ENCODE measurements around the gene FNDC5.

Gene FNDC5

GRCh38 chr1:32869923-32870614 lies 643 bp downstream of the FNDC5 start:
- Histone ChIP-seq H2BK12ac (ENCODE audit: low read length) (no peak overlapping the region), H4K8ac (ENCODE audit: low read depth, low read length) (no peak overlapping the region), H2AFZ (ENCODE audit: low read length) (peak overlapping the region; percentile 88), H2BK120ac (ENCODE audit: low read depth, low read length) (no peak overlapping the region), H2AK5ac (ENCODE audit: low read depth, low read length) (peak overlapping the region; percentile 5), H3K9ac (ENCODE audit: low read depth, low read length, poor library complexity) (no peak overlapping the region), H3K4me3 (ENCODE audit: low read length in 2 of 2) (peak overlapping the region; percentile 52 to 69), H3K18ac (ENCODE audit: low read length) (peak overlapping the region; percentile 67), H3K14ac (ENCODE audit: low read length) (no peak overlapping the region), H3K27me3 (ENCODE audit: control insufficient read depth in 3 of 3, insufficient read depth in 3 of 3, low read depth in 1 of 3, low read length in 3 of 3) (peaks cover 0 to 11% (median 8%) of the 10 kb centered on the region in 3 experiments), H3K79me1 (ENCODE audit: low read depth, low read length) (no peaks in the 10 kb centered on the region), H3K4ac (ENCODE audit: low read length) (no peak overlapping the region), H3K23ac (ENCODE audit: low read depth, low read length, poor library complexity) (peak overlapping the region; percentile 34), H3K4me1 (ENCODE audit: control insufficient read depth in 2 of 2, insufficient read depth in 1 of 2, low read depth in 1 of 2, low read length in 2 of 2) (peaks cover 15 to 17% of the 10 kb centered on the region in 2 donors), H3K9me3 (replicated peaks in 1 of 2; ENCODE audit: control insufficient read depth in 2 of 2, insufficient read depth in 1 of 2, low read depth in 1 of 2, low read length in 2 of 2) (no peaks in the 10 kb centered on the region), H4K91ac (ENCODE audit: low read depth, low read length, poor library complexity) (no peak overlapping the region), H2BK15ac (ENCODE audit: low read length) (peak overlapping the region; percentile 77), H3K4me2 (ENCODE audit: insufficient read depth, low read length, poor library complexity, severe bottlenecking) (peak overlapping the region; percentile 78), H3K36me3 (replicated peaks in 1 of 2; ENCODE audit: control insufficient read depth in 2 of 2, insufficient read depth in 2 of 2, low read length in 2 of 2) (no peaks in the 10 kb centered on the region), H2BK5ac (ENCODE audit: low read length) (no peak overlapping the region), H3K27ac (replicated peaks; ENCODE audit: low read length) (no peak overlapping the region)
- WGBS, 2 donors (ENCODE audit: extremely low coverage in 2 of 2, insufficient read length in 2 of 2, insufficient replicate concordance in 1 of 2) = no CpG with 5 or more reads among the region's 16 CpGs
- no peak for DNase-seq (ENCODE audit: low spot score)

- H3K4ac ChIP-seq (ENCODE audit: low read length) = no peak overlapping the region
- no peak overlapping the region for H2AFZ ChIP-seq (ENCODE audit: low read length)
- H2AK5ac ChIP-seq (ENCODE audit: low read depth, low read length) = no peak overlapping the region
- H3K27me3 ChIP-seq (ENCODE audit: control insufficient read depth in 3 of 3, insufficient read depth in 3 of 3, low read depth in 1 of 3, low read length in 3 of 3) = peaks cover 0 to 11% (median 8%) of the 10 kb centered on the region in 3 experiments
- H3K36me3 ChIP-seq (replicated peaks in 1 of 2; ENCODE audit: control insufficient read depth in 2 of 2, insufficient read depth in 2 of 2, low read length in 2 of 2) = peaks cover under 1 to 3% of the 10 kb centered on the region in 2 donors
- no peak overlapping the region for H3K23ac ChIP-seq (ENCODE audit: low read depth, low read length, poor library complexity)
- H3K9ac ChIP-seq (ENCODE audit: low read depth, low read length, poor library complexity) = no peak overlapping the region
- H2BK5ac ChIP-seq (ENCODE audit: low read length) = peak overlapping the region; percentile 83
- H3K9me3 ChIP-seq (replicated peaks in 1 of 2; ENCODE audit: control insufficient read depth in 2 of 2, insufficient read depth in 1 of 2, low read depth in 1 of 2, low read length in 2 of 2) = no peaks in the 10 kb centered on the region
- WGBS, 2 donors (ENCODE audit: extremely low coverage in 2 of 2, insufficient read length in 2 of 2, insufficient replicate concordance in 1 of 2) = no CpG with 5 or more reads among the region's 9 CpGs
- H3K27ac ChIP-seq (replicated peaks; ENCODE audit: low read length) = no peak overlapping the region
- no peak overlapping the region for H2BK15ac ChIP-seq (ENCODE audit: low read length)
- H2BK12ac ChIP-seq (ENCODE audit: low read length) = no peak overlapping the region
- no peak overlapping the region for H4K8ac ChIP-seq (ENCODE audit: low read depth, low read length)
- no peak overlapping the region for H3K4me2 ChIP-seq (ENCODE audit: insufficient read depth, low read length, poor library complexity, severe bottlenecking)
- H3K79me1 ChIP-seq (ENCODE audit: low read depth, low read length) = no peaks in the 10 kb centered on the region
- H3K18ac ChIP-seq (ENCODE audit: low read length) = no peak overlapping the region
- peaks cover 15 to 17% of the 10 kb centered on the region in 2 donors for H3K4me1 ChIP-seq (ENCODE audit: control insufficient read depth in 2 of 2, insufficient read depth in 1 of 2, low read depth in 1 of 2, low read length in 2 of 2)
- DNase-seq (ENCODE audit: low spot score) = no peak
- no peak overlapping the region for H3K14ac ChIP-seq (ENCODE audit: low read length)
- no peak overlapping the region for H3K4me3 ChIP-seq (ENCODE audit: low read length in 2 of 2)
- no peak overlapping the region for H2BK120ac ChIP-seq (ENCODE audit: low read depth, low read length)
- no peak overlapping the region for H4K91ac ChIP-seq (ENCODE audit: low read depth, low read length, poor library complexity)
These were observed 1.8 kb downstream of the FNDC5 start for GRCh38 chr1:32868806-32869455.

- Histone ChIP-seq H2BK12ac (ENCODE audit: low read length) (no peak overlapping the region), H3K4me3 (ENCODE audit: low read length in 2 of 2) (no peak overlapping the region), H3K27ac (replicated peaks; ENCODE audit: low read length) (no peak overlapping the region), H4K91ac (ENCODE audit: low read depth, low read length, poor library complexity) (no peak overlapping the region), H3K79me1 (ENCODE audit: low read depth, low read length) (no peaks in the 10 kb centered on the region), H3K14ac (ENCODE audit: low read length) (no peak overlapping the region), H3K9ac (ENCODE audit: low read depth, low read length, poor library complexity) (peak overlapping the region; percentile 53), H3K9me3 (replicated peaks in 1 of 2; ENCODE audit: control insufficient read depth in 2 of 2, insufficient read depth in 1 of 2, low read depth in 1 of 2, low read length in 2 of 2) (no peaks in the 10 kb centered on the region), H3K4ac (ENCODE audit: low read length) (no peak overlapping the region), H2BK5ac (ENCODE audit: low read length) (no peak overlapping the region), H2AK5ac (ENCODE audit: low read depth, low read length) (no peak overlapping the region), H3K4me1 (ENCODE audit: control insufficient read depth in 2 of 2, insufficient read depth in 1 of 2, low read depth in 1 of 2, low read length in 2 of 2) (peaks cover 15 to 17% of the 10 kb centered on the region in 2 donors), H2BK120ac (ENCODE audit: low read depth, low read length) (no peak overlapping the region), H2BK15ac (ENCODE audit: low read length) (no peak overlapping the region), H3K27me3 (ENCODE audit: control insufficient read depth in 3 of 3, insufficient read depth in 3 of 3, low read depth in 1 of 3, low read length in 3 of 3) (peaks cover 0 to 11% (median 8%) of the 10 kb centered on the region in 3 experiments), H3K23ac (ENCODE audit: low read depth, low read length, poor library complexity) (peak overlapping the region; percentile 10), H4K8ac (ENCODE audit: low read depth, low read length) (no peak overlapping the region), H2AFZ (ENCODE audit: low read length) (no peak overlapping the region), H3K4me2 (ENCODE audit: insufficient read depth, low read length, poor library complexity, severe bottlenecking) (no peak overlapping the region), H3K18ac (ENCODE audit: low read length) (no peak overlapping the region), H3K36me3 (replicated peaks in 1 of 2; ENCODE audit: control insufficient read depth in 2 of 2, insufficient read depth in 2 of 2, low read length in 2 of 2) (peaks cover 3 to 6% of the 10 kb centered on the region in 2 donors)
- no peak for DNase-seq (ENCODE audit: low spot score)
- no CpG with 5 or more reads among the region's 13 CpGs for WGBS, 2 donors (ENCODE audit: extremely low coverage in 2 of 2, insufficient read length in 2 of 2, insufficient replicate concordance in 1 of 2)
These were observed 2.6 kb downstream of the FNDC5 start for GRCh38 chr1:32868085-32868484.

GRCh38 chr1:32867671-32868070 lies 3.0 kb downstream of the FNDC5 start:
- Histone ChIP-seq H3K18ac (ENCODE audit: low read length) (no peak overlapping the region), H3K14ac (ENCODE audit: low read length) (no peak overlapping the region), H3K27ac (replicated peaks; ENCODE audit: low read length) (no peak overlapping the region), H3K4me1 (ENCODE audit: control insufficient read depth in 2 of 2, insufficient read depth in 1 of 2, low read depth in 1 of 2, low read length in 2 of 2) (peaks cover 15 to 17% of the 10 kb centered on the region in 2 donors), H3K79me1 (ENCODE audit: low read depth, low read length) (no peaks in the 10 kb centered on the region), H3K36me3 (replicated peaks in 1 of 2; ENCODE audit: control insufficient read depth in 2 of 2, insufficient read depth in 2 of 2, low read length in 2 of 2) (peaks cover 3 to 10% of the 10 kb centered on the region in 2 donors), H3K9ac (ENCODE audit: low read depth, low read length, poor library complexity) (no peak overlapping the region), H4K91ac (ENCODE audit: low read depth, low read length, poor library complexity) (no peak overlapping the region), H3K23ac (ENCODE audit: low read depth, low read length, poor library complexity) (peak overlapping the region; percentile 10), H2AK5ac (ENCODE audit: low read depth, low read length) (no peak overlapping the region), H2BK15ac (ENCODE audit: low read length) (no peak overlapping the region), H2BK12ac (ENCODE audit: low read length) (no peak overlapping the region), H3K27me3 (ENCODE audit: control insufficient read depth in 3 of 3, insufficient read depth in 3 of 3, low read depth in 1 of 3, low read length in 3 of 3) (peaks cover 0 to 11% (median 8%) of the 10 kb centered on the region in 3 experiments), H3K4me3 (ENCODE audit: low read length in 2 of 2) (no peak overlapping the region), H2AFZ (ENCODE audit: low read length) (no peak overlapping the region), H4K8ac (ENCODE audit: low read depth, low read length) (no peak overlapping the region), H3K4ac (ENCODE audit: low read length) (no peak overlapping the region), H3K9me3 (replicated peaks in 1 of 2; ENCODE audit: control insufficient read depth in 2 of 2, insufficient read depth in 1 of 2, low read depth in 1 of 2, low read length in 2 of 2) (no peaks in the 10 kb centered on the region), H3K4me2 (ENCODE audit: insufficient read depth, low read length, poor library complexity, severe bottlenecking) (no peak overlapping the region), H2BK5ac (ENCODE audit: low read length) (no peak overlapping the region), H2BK120ac (ENCODE audit: low read depth, low read length) (no peak overlapping the region)
- no CpG with 5 or more reads among the region's 7 CpGs for WGBS, 2 donors (ENCODE audit: extremely low coverage in 2 of 2, insufficient read length in 2 of 2, insufficient replicate concordance in 1 of 2)
- DNase-seq (ENCODE audit: low spot score) = no peak

All from neuronal stem cell (in vitro differentiated cells).